ENCODE data around the gene CCDC106.

The CCDC106 gene

GRCh38 chr19:55632463-55632834 lies 15.6 kb upstream of the CCDC106 start:
- DNase-seq (ENCODE audit: extremely low spot score), result peak; percentile 63
- POLR2A ChIA-PET, result interaction anchor here (0.7 to 2.1 kb wide), 8 partner anchors 9 to 373 kb away, joined by 3 to 16 read pairs (median 4); partner anchors contain the start of genes FIZ1, PPP6R1, U2AF2 and ZNF524
- TF ChIP-seq HDGF (IDR thresholded peaks at IDR 0.05; ENCODE audit: borderline replicate concordance) (no peak; the same call in 1 of the 2 replicates), L3MBTL2 (conservative IDR thresholded peaks at IDR 0.05) (no peak), BHLHE40 (IDR thresholded peaks at IDR 0.05; ENCODE audit: borderline replicate concordance) (no peak), CTBP1 (IDR thresholded peaks at IDR 0.05; ENCODE audit: borderline replicate concordance) (no peak), NFRKB (IDR thresholded peaks at IDR 0.05) (no peak), ELF4 (IDR thresholded peaks at IDR 0.05) (no peak)
- CTCF ChIA-PET, result interaction anchor here (0.6 to 2.3 kb wide), 9 partner anchors 14 to 751 kb away, joined by 3 to 12 read pairs (median 5); partner anchors contain the start of gene ZNF865

- no peak for TF ChIP-seq CTBP1 (IDR thresholded peaks at IDR 0.05; ENCODE audit: borderline replicate concordance)
- TF ChIP-seq SP1 (IDR thresholded peaks at IDR 0.05), result no peak
- no peak for TF ChIP-seq NFRKB (IDR thresholded peaks at IDR 0.05)
- no peak for TF ChIP-seq PKNOX1 (IDR thresholded peaks at IDR 0.05)
- no peak for TF ChIP-seq LEF1 (IDR thresholded peaks at IDR 0.05; ENCODE audit: borderline replicate concordance)
- CTCF ChIA-PET, result interaction anchor here (0.6 to 2.1 kb wide), 4 partner anchors 13 to 544 kb away, joined by 3 to 12 read pairs (median 3); partner anchors contain the start of gene FIZ1
- DNase-seq (ENCODE audit: extremely low spot score), result no peak
- POLR2A ChIA-PET, result interaction anchor here (1.0 to 2.1 kb wide), 8 partner anchors 9 to 38 kb away, joined by 3 to 16 read pairs (median 5); partner anchors contain the start of genes FIZ1, U2AF2, ZNF524 and ZNF784
Observed at GRCh38 chr19:55633861-55634260, 14.2 kb upstream of the CCDC106 start.

- POLR2A ChIA-PET, result interaction anchor here (0.9 to 1.4 kb wide), 3 partner anchors 11 to 30 kb away, joined by 3 to 6 read pairs (median 4); partner anchors contain the start of genes ZNF784 and ZNF865
- DNase-seq (ENCODE audit: extremely low spot score), result no peak
- no peak for TF ChIP-seq NFRKB (IDR thresholded peaks at IDR 0.05)
- TF ChIP-seq ZNF384 (IDR thresholded peaks at IDR 0.05), result no peak
- TF ChIP-seq SUZ12 (IDR thresholded peaks at IDR 0.05), result no peak
- no peak for TF ChIP-seq ELF4 (IDR thresholded peaks at IDR 0.05)
- no peak for TF ChIP-seq TARDBP (IDR thresholded peaks at IDR 0.05)
- no peak for TF ChIP-seq PKNOX1 (IDR thresholded peaks at IDR 0.05)
- TF ChIP-seq FOXA1 (IDR thresholded peaks at IDR 0.05), result no peak
- no peak for TF ChIP-seq LEF1 (IDR thresholded peaks at IDR 0.05; ENCODE audit: borderline replicate concordance)
- no peak for TF ChIP-seq BHLHE40 (IDR thresholded peaks at IDR 0.05; ENCODE audit: borderline replicate concordance)
- TF ChIP-seq HDGF (IDR thresholded peaks at IDR 0.05; ENCODE audit: borderline replicate concordance), result no peak
- no peak for TF ChIP-seq SP1 (IDR thresholded peaks at IDR 0.05)
- no peak for TF ChIP-seq FOXK2 (IDR thresholded peaks at IDR 0.05)
- TF ChIP-seq CTBP1 (IDR thresholded peaks at IDR 0.05; ENCODE audit: borderline replicate concordance), result no peak
- no peak for TF ChIP-seq FOXM1 (IDR thresholded peaks at IDR 0.05; ENCODE audit: borderline replicate concordance)
- TF ChIP-seq ARNT (IDR thresholded peaks at IDR 0.05), result no peak
- TF ChIP-seq L3MBTL2 (conservative IDR thresholded peaks at IDR 0.05), result no peak
- CTCF ChIA-PET, result interaction anchor here (0.6 kb wide), 1 partner anchor 19 kb away, joined by 3 read pairs; no protein-coding TSS in a partner anchor
Observed at GRCh38 chr19:55635334-55635717, 12.7 kb upstream of the CCDC106 start.

GRCh38 chr19:55635856-55636440 lies 12.1 kb upstream of the CCDC106 start:
- ChIA-PET CTCF (interaction anchor here (0.6 kb wide), 2 partner anchors 18 to 36 kb away, joined by 3 to 5 read pairs; no protein-coding TSS in a partner anchor), POLR2A (interaction anchor here (0.6 to 2.4 kb wide), 5 partner anchors 11 to 469 kb away, joined by 3 to 12 read pairs (median 3); partner anchors contain the start of genes CCDC106, U2AF2 and ZNF784)
- no peak for DNase-seq (ENCODE audit: extremely low spot score)
- no peak for TF ChIP-seq PKNOX1 (IDR thresholded peaks at IDR 0.05)
- TF ChIP-seq CTBP1 (IDR thresholded peaks at IDR 0.05; ENCODE audit: borderline replicate concordance), result no peak
- TF ChIP-seq TARDBP (IDR thresholded peaks at IDR 0.05), result no peak
- TF ChIP-seq BHLHE40 (IDR thresholded peaks at IDR 0.05; ENCODE audit: borderline replicate concordance), result no peak
- TF ChIP-seq ZNF384 (IDR thresholded peaks at IDR 0.05), result no peak
- TF ChIP-seq SP1 (IDR thresholded peaks at IDR 0.05), result no peak
- TF ChIP-seq FOXA1 (IDR thresholded peaks at IDR 0.05), result no peak
- no peak for TF ChIP-seq FOXK2 (IDR thresholded peaks at IDR 0.05)
- no peak for TF ChIP-seq ELF4 (IDR thresholded peaks at IDR 0.05)
- no peak for TF ChIP-seq L3MBTL2 (conservative IDR thresholded peaks at IDR 0.05)
- TF ChIP-seq SUZ12 (IDR thresholded peaks at IDR 0.05), result no peak

GRCh38 chr19:55636723-55637122 lies 11.3 kb upstream of the CCDC106 start:
- ChIA-PET CTCF (no interaction called here), POLR2A (interaction anchor here (0.6 to 2.4 kb wide), 7 partner anchors 8 to 577 kb away, joined by 3 to 12 read pairs (median 3); partner anchors contain the start of genes U2AF2 and ZNF784)
- TF ChIP-seq CTBP1 (IDR thresholded peaks at IDR 0.05; ENCODE audit: borderline replicate concordance) (no peak), FOXA1 (IDR thresholded peaks at IDR 0.05) (no peak)
- no peak for DNase-seq (ENCODE audit: extremely low spot score)

- CTCF ChIA-PET, result no interaction called here
- POLR2A ChIA-PET, result interaction anchor here (1.2 to 2.4 kb wide), 4 partner anchors 9 to 17 kb away, joined by 3 to 12 read pairs (median 6); partner anchors contain the start of genes U2AF2 and ZNF784
- no peak for DNase-seq (ENCODE audit: extremely low spot score)
- TF ChIP-seq TARDBP (IDR thresholded peaks at IDR 0.05) (no peak), NFRKB (IDR thresholded peaks at IDR 0.05) (no peak), ARNT (IDR thresholded peaks at IDR 0.05) (no peak)
Observed at GRCh38 chr19:55637534-55637933, 10.5 kb upstream of the CCDC106 start.

All from HEK293T (cell line).